ENCODE measurements around the gene VIPR2. TPM values are rescaled to one million over a fixed set of nuclear protein-coding genes. Genes with fewer than 3 reads are reported as not detected.

VIPR2 gene
- total and polyA plus RNA-seq, 8 donors: 3.7 to 13.7 (median 10.6) TPM

GRCh38 chr7:159099711-159100231 lies 44.9 kb downstream of the VIPR2 start:
- ATAC-seq: no peak
- no peak for FAIRE-seq
- TF ChIP-seq CTCF (IDR thresholded peaks at IDR 0.05): no peak
- no peak overlapping the region for H3K27ac ChIP-seq
- H3K9me3 ChIP-seq: no peaks in the 10 kb centered on the region
- no peak overlapping the region for H3K4me3 ChIP-seq
- WGBS, 2 donors: 90 to 94% methylated on average over 9 to 10 of the region's 10 CpGs
- DNase-seq: peak in 4 of 6 donors; percentile 7 to 50 (median 30)
- H3K4me1 ChIP-seq: no peaks in the 10 kb centered on the region
- H3K36me3 ChIP-seq: peaks cover 0 to 6% (median 5%) of the 10 kb centered on the region in 3 donors
- intact Hi-C loops (cut with DNase I): no loop called here
- H3K27me3 ChIP-seq: no peaks in the 10 kb centered on the region

GRCh38 chr7:159098811-159099655 lies 45.6 kb downstream of the VIPR2 start:
- TF ChIP-seq CTCF (IDR thresholded peaks at IDR 0.05): no peak
- FAIRE-seq (no peak), ATAC-seq (peak in 2 of 4 donors; percentile 42 to 47), DNase-seq (peak in 4 of 6 donors; percentile 7 to 56 (median 28))
- Histone ChIP-seq H3K27ac (no peak overlapping the region), H3K9me3 (no peaks in the 10 kb centered on the region), H3K27me3 (no peaks in the 10 kb centered on the region), H3K4me3 (no peak overlapping the region), H3K36me3 (peaks cover 0 to 8% (median 6%) of the 10 kb centered on the region in 3 donors), H3K4me1 (no peaks in the 10 kb centered on the region)
- intact Hi-C loops (cut with DNase I): no loop called here
- WGBS, 2 donors: 71 to 80% methylated on average over 22 of the region's 22 CpGs

GRCh38 chr7:159098424-159098786 lies 46.3 kb downstream of the VIPR2 start:
- no peaks in the 10 kb centered on the region for H3K27me3 ChIP-seq
- H3K4me3 ChIP-seq: no peak overlapping the region
- H3K27ac ChIP-seq: no peak overlapping the region
- intact Hi-C loops (cut with DNase I): no loop called here
- no peaks in the 10 kb centered on the region for H3K4me1 ChIP-seq
- peak in 1 of 6 donors; percentile 40 for DNase-seq
- no peak for FAIRE-seq
- H3K36me3 ChIP-seq: peaks cover 0 to 9% (median 6%) of the 10 kb centered on the region in 3 donors
- no peaks in the 10 kb centered on the region for H3K9me3 ChIP-seq
- TF ChIP-seq CTCF (IDR thresholded peaks at IDR 0.05): no peak
- ATAC-seq: peak in 1 of 4 donors; percentile 17
- WGBS, 2 donors: 76 to 80% methylated on average over 5 to 6 of the region's 6 CpGs

GRCh38 chr7:159097661-159098423 lies 46.8 kb downstream of the VIPR2 start:
- FAIRE-seq (no peak), DNase-seq (peak in 4 of 6 donors; percentile 7 to 61 (median 32)), ATAC-seq (peak in 1 of 4 donors; percentile 14)
- no peak overlapping the region for H3K4me3 ChIP-seq
- H3K27ac ChIP-seq: no peak overlapping the region
- peaks cover 0 to 9% (median 1%) of the 10 kb centered on the region in 3 donors for H3K36me3 ChIP-seq
- no peaks in the 10 kb centered on the region for H3K9me3 ChIP-seq
- H3K27me3 ChIP-seq: no peaks in the 10 kb centered on the region
- WGBS, 2 donors: 87% methylated on average over 23 of the region's 23 CpGs
- H3K4me1 ChIP-seq: no peaks in the 10 kb centered on the region
- intact Hi-C loops (cut with DNase I): no loop called here
- TF ChIP-seq CTCF (IDR thresholded peaks at IDR 0.05): no peak
